Effector CD8-positive, alpha-beta T cell (primary cell): ENCODE data around the gene HIVEP3.

Experiments used
- DNase-seq: peaks from one replicate; lab custom pipeline; 2025; lab: John Stamatoyannopoulos, UW

Gene HIVEP3

GRCh38 chr1:41874151-41874719, 44.5 kb downstream of the HIVEP3 start:
- no peak for DNase-seq

DNA sequence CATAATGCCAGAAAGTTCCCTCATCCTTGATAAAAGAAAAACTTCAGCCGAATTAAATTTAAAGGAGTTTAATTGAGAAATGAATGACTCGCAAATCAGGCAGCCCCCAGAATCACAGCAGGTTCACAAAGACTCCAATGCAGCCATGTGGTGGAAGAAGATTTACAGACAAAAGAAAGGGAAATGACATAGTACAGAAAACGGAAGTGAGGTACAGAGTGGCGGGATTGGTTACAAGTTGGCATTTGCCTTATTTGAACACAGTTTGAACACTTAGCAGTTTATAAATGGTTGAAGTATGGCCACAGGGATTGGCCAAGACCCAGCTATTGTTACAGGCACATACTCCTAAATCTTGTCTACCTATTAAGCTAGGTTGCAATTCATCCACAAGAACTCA, 46.6 kb downstream of the HIVEP3 start:
- no peak for DNase-seq

GRCh38 chr1:41870076-41870562, 48.6 kb downstream of the HIVEP3 start:
- no peak for DNase-seq

DNA sequence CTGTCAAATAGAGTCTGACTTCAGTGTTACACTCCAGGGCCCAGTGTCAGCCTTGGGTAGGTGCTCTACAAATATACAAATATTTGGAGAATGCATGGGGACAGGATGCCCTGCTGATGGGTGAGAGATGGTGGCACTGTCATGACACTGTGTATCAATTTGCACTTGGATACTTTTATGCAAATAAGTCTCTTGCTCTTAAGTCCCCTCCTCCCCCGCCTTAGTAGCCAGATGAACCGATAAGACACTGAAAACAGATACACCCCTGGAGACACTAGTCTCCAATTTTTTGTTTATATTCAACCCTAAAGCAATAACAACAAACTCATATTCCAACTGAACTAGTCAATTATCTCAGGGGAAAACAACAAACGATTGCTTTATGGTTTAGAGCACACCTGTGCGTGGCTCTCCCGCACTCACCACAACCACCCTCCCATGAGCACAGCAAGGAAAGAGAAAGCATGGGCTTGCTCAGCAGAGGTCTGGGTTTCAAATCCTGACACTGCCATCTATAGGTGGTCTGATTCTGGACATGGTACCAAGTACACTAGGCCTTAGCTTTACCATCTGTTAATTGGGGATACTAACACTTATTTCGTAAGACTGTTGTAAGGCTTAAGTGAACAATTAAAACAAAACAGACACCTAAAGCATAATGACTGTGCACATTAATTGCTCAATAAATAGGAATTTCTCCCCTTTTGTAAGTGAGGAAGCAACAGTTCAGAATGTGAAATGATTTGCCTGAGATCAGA, 50.3 kb downstream of the HIVEP3 start:
- DNase-seq, result no peak

- no peak for DNase-seq
Measured at GRCh38 chr1:41866285-41866684, 52.4 kb downstream of the HIVEP3 start.

- no peak for DNase-seq
Measured at GRCh38 chr1:41864471-41865040, 54.2 kb downstream of the HIVEP3 start.

- no peak for DNase-seq
Measured at GRCh38 chr1:41863718-41864117, 55.0 kb downstream of the HIVEP3 start.

DNA sequence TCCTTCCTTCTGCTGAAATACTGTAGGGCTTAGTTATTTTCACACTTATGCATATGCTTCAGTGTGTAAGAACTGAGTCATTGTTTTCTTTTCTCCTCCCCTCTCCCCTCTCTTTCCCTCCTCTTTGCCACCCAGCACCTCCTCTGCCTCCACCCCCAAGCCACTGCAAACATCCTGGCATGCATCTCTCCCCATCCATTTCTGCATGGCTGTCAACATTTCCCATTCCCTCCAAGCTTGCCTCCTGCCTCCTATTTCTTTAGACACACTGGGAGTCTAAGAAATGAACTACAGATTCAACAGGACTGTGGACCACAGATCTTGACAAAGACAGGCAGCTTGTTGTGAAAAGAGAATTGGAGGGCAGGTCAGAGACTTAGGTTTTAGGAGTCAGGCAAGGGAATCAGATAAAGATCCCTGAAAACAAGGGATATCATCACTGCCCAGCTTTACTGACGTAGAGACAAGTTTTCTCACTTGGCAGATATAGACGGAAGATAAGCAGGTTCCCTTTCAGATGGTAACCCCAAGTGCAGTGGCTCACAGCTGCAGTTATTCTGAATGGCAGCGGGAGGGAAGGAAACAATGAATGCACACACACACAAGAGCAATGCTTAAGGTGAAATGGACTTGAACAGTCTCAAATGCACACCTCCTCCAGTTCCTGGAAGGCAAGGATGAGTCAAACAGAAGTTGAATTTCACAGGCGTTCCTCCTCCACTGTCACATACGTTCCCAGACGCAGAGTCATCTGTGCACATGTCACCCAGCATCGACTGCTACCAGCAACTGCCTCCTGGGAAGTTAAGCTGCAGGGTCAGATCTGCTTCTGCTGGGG, 56.1 kb downstream of the HIVEP3 start:
- no peak for DNase-seq

DNA sequence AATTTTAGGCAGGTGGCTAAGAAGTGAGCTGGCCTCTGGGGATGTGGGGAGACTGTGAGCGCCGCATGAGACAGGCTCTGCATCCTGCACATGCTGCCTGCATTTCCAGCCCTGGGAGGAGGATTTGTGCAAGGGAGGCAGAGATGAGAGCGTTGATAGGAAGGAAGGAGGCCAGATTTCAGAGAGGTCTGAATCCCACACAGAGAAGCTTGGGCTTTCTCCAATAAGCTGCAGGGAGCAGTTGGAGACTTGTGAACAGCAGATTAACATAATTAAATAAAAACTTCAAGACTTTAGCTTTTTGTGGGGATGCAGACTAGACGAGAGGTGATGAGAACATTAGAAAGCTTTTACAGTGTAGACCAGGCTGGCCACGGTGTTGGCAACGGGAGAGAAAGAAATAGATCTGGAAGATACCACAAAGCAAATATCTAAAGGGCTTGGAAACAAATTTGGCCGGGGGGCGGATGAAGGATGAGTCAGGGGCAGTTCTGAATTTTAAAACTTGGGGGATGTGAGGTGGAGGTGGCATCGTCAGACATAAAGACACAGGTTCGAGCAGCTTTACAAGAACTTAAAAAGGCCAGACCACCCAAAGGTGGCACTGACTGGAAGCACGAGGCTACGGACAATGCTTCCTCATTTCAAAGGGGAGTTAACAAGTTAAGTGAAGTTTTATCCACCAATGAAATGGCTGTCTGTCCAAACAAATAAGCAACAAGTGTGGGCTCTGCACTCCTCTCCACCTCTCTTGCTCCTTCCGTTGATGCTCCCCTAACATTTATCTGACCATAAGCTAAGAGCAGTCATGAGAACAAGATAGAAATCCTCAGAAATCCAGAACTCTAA, 57.0 kb downstream of the HIVEP3 start:
- no peak for DNase-seq

DNA sequence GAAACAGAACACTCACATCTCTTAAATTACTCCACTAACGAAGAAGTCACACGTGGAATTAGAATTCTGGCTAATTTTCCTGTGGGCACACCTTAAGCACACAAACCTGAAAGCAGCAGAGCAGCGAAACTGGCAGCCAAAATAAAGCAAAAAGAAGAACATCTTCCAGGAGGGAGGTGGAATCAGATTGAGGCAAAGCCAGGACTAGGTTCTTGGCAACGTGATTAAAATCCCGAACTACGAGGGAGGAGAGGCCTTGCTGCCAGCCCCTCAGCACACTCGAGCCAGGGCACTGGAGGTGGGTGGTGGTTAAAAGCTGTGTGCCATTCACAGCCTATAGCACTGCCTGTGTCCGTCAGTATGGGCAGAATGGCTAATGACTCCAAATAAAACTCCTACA, 58.0 kb downstream of the HIVEP3 start:
- DNase-seq, result no peak

- DNase-seq, result no peak
Measured at GRCh38 chr1:41860214-41860613, 58.5 kb downstream of the HIVEP3 start.

GRCh38 chr1:41859686-41860085, 59.0 kb downstream of the HIVEP3 start:
- no peak for DNase-seq

DNA sequence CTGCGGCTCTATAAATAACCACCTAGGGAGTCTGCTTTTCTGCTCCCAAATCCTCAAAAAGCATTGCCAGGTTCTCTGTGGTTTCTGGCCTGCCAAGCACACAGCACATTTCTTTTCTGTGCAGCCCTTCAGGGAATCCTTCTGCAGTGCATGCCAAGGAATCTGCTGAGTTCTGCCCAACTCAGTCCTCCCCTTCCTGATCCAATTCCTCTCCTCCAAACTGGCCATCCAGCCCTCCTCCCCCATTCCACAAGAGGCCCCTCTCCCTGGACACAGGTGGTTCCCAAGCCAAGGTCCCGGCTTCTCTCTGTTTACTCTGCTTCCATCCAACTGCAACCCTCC, 61.8 kb downstream of the HIVEP3 start:
- DNase-seq, result no peak

- DNase-seq, result no peak
Measured at GRCh38 chr1:41856151-41856943, 62.4 kb downstream of the HIVEP3 start.

GRCh38 chr1:41855713-41856112, 63.0 kb downstream of the HIVEP3 start:
- no peak for DNase-seq

DNA sequence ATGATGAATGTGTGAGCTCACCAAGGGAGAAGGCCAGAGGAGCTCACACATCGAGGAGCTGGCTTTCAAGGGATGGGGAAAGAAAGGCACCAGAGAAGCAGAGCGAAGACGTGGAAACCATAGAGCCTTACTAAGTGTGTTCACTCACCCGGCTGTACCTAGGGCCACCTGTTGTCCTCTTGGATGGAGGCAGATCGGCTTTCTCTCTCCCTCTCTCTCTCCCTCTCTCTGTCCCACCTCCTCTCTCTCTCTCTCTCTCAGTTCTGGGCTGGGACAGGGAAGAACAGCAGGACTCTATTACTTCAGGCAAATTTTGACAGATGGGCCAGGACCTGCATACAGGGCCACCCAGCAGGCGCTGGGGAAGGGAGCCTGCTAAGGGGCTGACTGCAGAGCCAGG, 64.8 kb downstream of the HIVEP3 start:
- no peak for DNase-seq

GRCh38 chr1:41852091-41852490, 66.6 kb downstream of the HIVEP3 start:
- DNase-seq, result no peak

DNA sequence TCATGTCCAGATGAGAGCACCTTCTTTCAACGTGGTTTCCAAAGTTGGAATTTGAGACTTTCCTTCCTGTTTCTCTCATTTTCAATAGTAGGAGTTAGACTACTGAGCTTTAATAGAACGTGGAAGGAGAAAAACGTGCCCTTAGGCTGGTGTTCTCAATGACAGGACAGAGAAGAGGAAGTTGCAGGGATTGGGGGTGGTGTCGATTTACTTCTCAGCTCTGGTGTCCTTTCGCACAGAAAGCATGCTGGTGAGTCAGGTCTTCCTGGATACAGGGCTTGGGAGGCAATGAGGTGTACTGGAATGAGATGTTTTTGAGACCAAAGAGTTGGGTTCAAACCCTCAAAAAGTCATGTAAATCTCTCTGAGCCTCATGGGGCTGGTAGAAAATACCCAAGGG, 67.1 kb downstream of the HIVEP3 start:
- DNase-seq, result no peak

- DNase-seq, result no peak
Measured at GRCh38 chr1:41850029-41850428, 68.7 kb downstream of the HIVEP3 start.

DNA sequence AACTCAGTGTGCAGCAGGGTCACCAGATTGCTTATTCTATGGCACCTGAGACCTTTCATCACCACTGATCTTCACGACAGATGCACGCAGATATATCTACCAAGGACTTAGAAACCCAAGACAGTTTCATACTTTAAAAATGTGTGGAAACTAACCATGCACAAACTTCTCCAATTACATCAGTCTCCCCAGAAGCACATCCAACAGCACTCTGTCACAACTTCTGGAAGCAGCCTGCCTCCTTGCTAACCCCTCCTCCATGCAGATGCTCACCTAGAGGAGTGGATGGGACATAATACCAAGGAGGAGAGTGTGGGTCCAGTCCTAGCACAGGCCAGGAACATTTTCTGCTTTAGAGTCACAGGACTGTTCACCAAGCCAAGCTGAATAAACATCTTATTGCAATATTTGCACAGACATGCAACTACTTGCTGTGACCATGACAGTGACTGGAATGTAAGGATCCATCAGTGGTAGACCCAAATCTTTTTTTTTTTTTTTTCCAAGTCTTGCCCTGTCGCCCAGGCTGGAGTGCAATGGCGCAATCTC, 69.4 kb downstream of the HIVEP3 start:
- no peak for DNase-seq
